SK-N-SH (cell line): ENCODE data around the gene SNTG2. TPM values are rescaled to one million over a fixed set of nuclear protein-coding genes. Genes with fewer than 3 reads are reported as not detected.

ENCODE experiments used
- CTCF ChIA-PET: fragments of 300-600, 350-600 bp; formaldehyde crosslinking; extraction: SDS; loops from one replicate; lab custom pipeline; 2021; lab: Yijun Ruan, JAX
- POLR2A ChIA-PET: fragments of 350-600 bp; sonication (Branson Sonifier 250); formaldehyde crosslinking; extraction: SDS; loops from one replicate; lab custom pipeline; 2020; ENCODE audit warnings: antibody characterized with exemption, inconsistent platforms; lab: Yijun Ruan, JAX
- DNase-seq: peaks from one replicate; pipeline ENCODE4 v3.0.0; 2012
- H2AFZ ChIP-seq: fragments of 200-600 bp; sonication (generic); 2 replicates; pipeline ENCODE4 v1.8.1; 2016; ENCODE audit warnings: antibody characterized with exemption, mild to moderate bottlenecking, low read depth
- H3F3A ChIP-seq: fragments of 200-600 bp; sonication (generic); replicated peaks from 2 replicates; pipeline ENCODE3; 2016; ENCODE audit warnings: antibody characterized with exemption, mild to moderate bottlenecking; ENCODE audit not compliant: insufficient read depth
- H3K27ac ChIP-seq, 2 experiments: fragments of 200-500 bp in 1 of 2; fragments of 200-600 bp in 1 of 2; sonication (Bioruptor generic) in 1 of 2; sonication (generic), shearing (Covaris generic) in 1 of 2; 2 replicates each; pipeline versions ENCODE4 v1.5.1 to v1.6.1; 2014 to 2016; ENCODE audit warnings: low read depth in 2 of 2, inconsistent platforms in 1 of 2, low read length in 1 of 2, mild to moderate bottlenecking in 1 of 2, mixed read lengths in 1 of 2
- H3K27me3 ChIP-seq: fragments of 200-600 bp; sonication (generic), shearing (Covaris generic); 2 replicates; pipeline ENCODE4 v1.6.1; 2016; ENCODE audit warnings: mixed run types; ENCODE audit not compliant: insufficient read depth
- H3K36me3 ChIP-seq, 2 experiments: fragments of 200-500 bp in 1 of 2; fragments of 200-600 bp in 1 of 2; sonication (Bioruptor generic) in 1 of 2; sonication (generic) in 1 of 2; replicated peaks in 1 of 2; 2 replicates each; pipeline versions ENCODE3 to v1.5.1; 2014 to 2016; ENCODE audit warnings: low read length in 1 of 2, mild to moderate bottlenecking in 1 of 2; ENCODE audit not compliant: insufficient read depth in 2 of 2, control insufficient read depth in 1 of 2
- H3K4me1 ChIP-seq, 2 experiments: fragments of 200-500 bp in 1 of 2; fragments of 200-600 bp in 1 of 2; sonication (Bioruptor generic) in 1 of 2; sonication (generic), shearing (Covaris generic) in 1 of 2; 2 replicates each; pipeline versions ENCODE4 v1.5.1 to v1.6.1; 2014 to 2016; ENCODE audit warnings: low read depth in 1 of 2, low read length in 1 of 2, mixed run types in 1 of 2; ENCODE audit not compliant: insufficient read depth in 2 of 2, control insufficient read depth in 1 of 2
- H3K4me2 ChIP-seq: fragments of 200-600 bp; sonication (generic), shearing (Covaris generic); 2 replicates; pipeline ENCODE4 v1.6.1; 2017; ENCODE audit warnings: mixed run types
- H3K4me3 ChIP-seq, 2 experiments: fragments of 200-500 bp in 1 of 2; fragments of 200-600 bp in 1 of 2; sonication (Bioruptor generic) in 1 of 2; sonication (generic), shearing (Covaris generic) in 1 of 2; 2 replicates each; pipeline versions ENCODE4 v1.5.1 to v1.8.1; 2014 to 2016; ENCODE audit warnings: low read depth in 2 of 2, inconsistent platforms in 1 of 2, low read length in 1 of 2, mild to moderate bottlenecking in 1 of 2, mixed read lengths in 1 of 2, moderate library complexity in 1 of 2
- H3K79me2 ChIP-seq: fragments of 200-600 bp; sonication (generic); 2 replicates; pipeline ENCODE4 v1.8.1; 2017; ENCODE audit warnings: mild to moderate bottlenecking; ENCODE audit not compliant: insufficient read depth
- H3K9ac ChIP-seq: fragments of 200-600 bp; sonication (generic); 2 replicates; pipeline ENCODE4 v1.6.1; 2017; ENCODE audit warnings: mixed run types
- H3K9me2 ChIP-seq: fragments of 200-600 bp; sonication (generic); 2 replicates; pipeline ENCODE4 v1.6.1; 2017; ENCODE audit warnings: mixed run types
- H3K9me3 ChIP-seq: fragments of 200-600 bp; sonication (generic); 2 replicates; pipeline ENCODE4 v1.6.1; 2017; ENCODE audit warnings: mixed run types, mild to moderate bottlenecking, moderate library complexity
- H4K20me1 ChIP-seq: fragments of 200-600 bp; sonication (generic); 2 replicates; pipeline ENCODE4 v1.6.1; 2017; ENCODE audit warnings: mild to moderate bottlenecking, mixed run types; ENCODE audit not compliant: insufficient read depth
- CHD2 ChIP-seq: fragments of 150-350 bp; IDR thresholded peaks from 2 replicates; pipeline ENCODE4 v1.6.1; 2018; ENCODE audit warnings: low read length; ENCODE audit not compliant: partially characterized antibody
- JUND ChIP-seq: IDR thresholded peaks from 2 replicates; pipeline ENCODE4 v1.4.0; 2012
- MXI1 ChIP-seq: IDR thresholded peaks from 2 replicates; pipeline ENCODE4 v1.6.1; 2012; ENCODE audit warnings: mild to moderate bottlenecking, low read depth, low read length, improper control_type of control experiment
- RAD21 ChIP-seq: IDR thresholded peaks from 2 replicates; pipeline ENCODE4 v1.6.1; 2012; ENCODE audit warnings: mild to moderate bottlenecking, low read length
- RCOR1 ChIP-seq: fragments of 150-350 bp; IDR thresholded peaks from 2 replicates; pipeline ENCODE4 v1.6.1; 2017; ENCODE audit warnings: antibody characterized with exemption, low read length
- RFX5 ChIP-seq: IDR thresholded peaks from 2 replicates; pipeline ENCODE4 v1.6.1; 2012; ENCODE audit warnings: mild to moderate bottlenecking, improper control_type of control experiment, low read length
- RXRA ChIP-seq: IDR thresholded peaks from 2 replicates; pipeline ENCODE4 v1.4.0; 2012; ENCODE audit warnings: low read depth, mild to moderate bottlenecking, borderline replicate concordance
- SIN3A ChIP-seq: IDR thresholded peaks from 2 replicates; pipeline ENCODE4 v1.6.1; 2012; ENCODE audit warnings: low read depth, mild to moderate bottlenecking, low read length, moderate library complexity, borderline replicate concordance
- TAF1 ChIP-seq: IDR thresholded peaks from 2 replicates; pipeline ENCODE4 v1.6.1; 2012; ENCODE audit warnings: low read depth, mild to moderate bottlenecking, low read length, moderate library complexity, borderline replicate concordance
- WGBS: methylation state at CpG from one replicate; pipeline ENCODE4 v1.1.6; 2017; ENCODE audit warnings: low lambda C conversion rate; 5-methylcytosine and 5-hydroxymethylcytosine counted together
- polyA plus RNA-seq, 3 experiments: library from polyadenylated mRNA; depleted of rRNA; stranded (reverse); fragments of >200 nt; gene quantifications; 2 replicates each; pipeline ENCODE4 v1.2.3, GENCODE V29; 2012
- TF ChIP-seq, protein P1 (sequence below): IDR thresholded peaks from 2 replicates; pipeline ENCODE4 v1.4.0; 2012; ENCODE audit warnings: low read depth
- TF ChIP-seq, protein P2 (sequence below): IDR thresholded peaks from 2 replicates; pipeline ENCODE4 v1.4.0; 2012; ENCODE audit warnings: low read depth, borderline replicate concordance

SNTG2 gene
- polyA plus RNA-seq, 1 of the 3 experiments (the other 2 are of a cell fraction) = not detected

DNA sequence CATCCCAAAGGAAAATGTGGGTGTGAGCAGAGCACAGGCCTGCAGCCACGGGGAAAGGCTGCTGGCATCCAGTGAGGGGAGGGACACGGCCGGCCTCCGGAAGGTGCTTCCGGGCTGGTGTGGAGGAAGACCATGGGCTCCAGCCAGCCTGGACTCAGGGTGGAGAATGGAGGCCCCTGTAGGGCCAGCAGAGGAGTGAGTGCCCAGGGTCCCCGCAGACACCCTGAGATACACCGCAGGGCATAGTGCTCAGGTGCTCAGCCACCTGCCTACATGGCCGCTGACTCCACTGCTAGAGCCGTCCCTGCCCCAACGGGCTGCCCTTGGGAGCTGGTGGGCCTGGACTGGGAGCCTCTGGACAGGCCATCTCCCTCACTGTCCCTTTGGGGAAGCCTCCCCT is 28.5 kb upstream of the SNTG2 start:
- Histone ChIP-seq H3K27me3 (no peaks in the 10 kb centered on the region), H3K4me1 (peaks cover 0 to 15% of the 10 kb centered on the region in 2 experiments; a peak in 2 of 4 replicates), H3K9me3 (no peaks in the 10 kb centered on the region), H2AFZ (no peak overlapping the region), H3K79me2 (no peaks in the 10 kb centered on the region), H3K9me2 (no peaks in the 10 kb centered on the region), H3K27ac (no peak overlapping the region), H4K20me1 (no peaks in the 10 kb centered on the region), H3K36me3 (no peaks in the 10 kb centered on the region), H3K9ac (no peak overlapping the region), H3K4me2 (no peak overlapping the region), H3K4me3 (no peak overlapping the region), H3F3A (no peaks in the 10 kb centered on the region)
- WGBS = 38% methylated on average over 6 of the region's 10 CpGs
- ChIA-PET CTCF (interaction anchor here (1.4 kb wide), 1 partner anchor 629 kb away, joined by 6 read pairs; no protein-coding TSS in a partner anchor), POLR2A (no interaction called here)
- TF ChIP-seq RFX5 = no peak
- TF ChIP-seq JUND = no peak
- TF ChIP-seq RXRA = no peak
- no peak for TF ChIP-seq SIN3A
- TF ChIP-seq RCOR1 = no peak
- TF ChIP-seq, protein P1, sequence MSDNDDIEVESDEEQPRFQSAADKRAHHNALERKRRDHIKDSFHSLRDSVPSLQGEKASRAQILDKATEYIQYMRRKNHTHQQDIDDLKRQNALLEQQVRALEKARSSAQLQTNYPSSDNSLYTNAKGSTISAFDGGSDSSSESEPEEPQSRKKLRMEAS = no peak
- no peak for TF ChIP-seq RAD21
- TF ChIP-seq TAF1 = no peak
- DNase-seq = no peak

DNA sequence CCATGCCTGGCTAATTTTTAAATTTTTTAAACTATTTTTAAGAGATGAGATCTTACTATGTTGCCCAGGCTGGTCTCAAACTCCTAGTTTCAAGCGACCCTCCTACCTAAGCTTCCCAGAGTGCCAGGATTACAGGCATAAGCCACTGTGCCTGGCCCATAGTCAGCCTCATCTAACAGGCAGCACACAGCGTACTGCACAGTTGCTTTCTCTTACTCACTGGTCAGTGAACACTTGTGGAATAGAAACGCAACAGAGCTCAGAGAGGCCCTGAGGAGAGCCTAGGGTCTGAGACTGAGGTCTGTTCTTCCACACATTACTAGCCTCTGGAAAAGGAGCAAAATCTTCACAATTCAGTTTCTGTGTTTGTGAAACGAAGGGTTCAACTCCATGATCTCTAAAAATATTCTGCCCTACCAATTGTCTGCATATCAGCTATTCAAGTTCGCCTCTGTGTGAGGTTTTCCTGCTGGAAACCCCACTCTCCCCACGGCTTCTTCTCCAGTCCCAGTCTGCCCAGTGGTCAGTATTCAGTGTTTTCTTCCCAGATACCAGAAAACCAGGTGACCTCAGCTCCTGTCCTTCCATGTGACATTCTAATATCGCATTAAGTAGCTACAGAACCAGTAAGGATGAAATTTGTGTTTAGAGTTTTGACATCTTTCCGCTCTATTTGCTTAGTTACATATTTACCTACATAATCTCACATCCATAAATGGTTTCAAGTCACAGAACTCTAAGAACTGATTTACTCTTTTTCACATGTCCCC is 26.6 kb upstream of the SNTG2 start:
- 21% methylated on average over 8 of the region's 8 CpGs for WGBS
- Histone ChIP-seq H3K27me3 (no peaks in the 10 kb centered on the region), H3K36me3 (no peaks in the 10 kb centered on the region), H3K9me2 (no peaks in the 10 kb centered on the region), H3K4me2 (no peak overlapping the region), H3K79me2 (no peaks in the 10 kb centered on the region), H3K27ac (no peak overlapping the region), H3K4me1 (peaks cover 0 to 15% of the 10 kb centered on the region in 2 experiments; a peak in 2 of 4 replicates), H3K9me3 (no peaks in the 10 kb centered on the region), H3F3A (no peaks in the 10 kb centered on the region), H3K4me3 (no peak overlapping the region), H2AFZ (no peak overlapping the region), H4K20me1 (no peaks in the 10 kb centered on the region), H3K9ac (no peak overlapping the region)
- POLR2A ChIA-PET = no interaction called here
- CTCF ChIA-PET = interaction anchor here (1.1 kb wide), 1 partner anchor 13 kb away, joined by 3 read pairs; no protein-coding TSS in a partner anchor
- TF ChIP-seq, protein P2, sequence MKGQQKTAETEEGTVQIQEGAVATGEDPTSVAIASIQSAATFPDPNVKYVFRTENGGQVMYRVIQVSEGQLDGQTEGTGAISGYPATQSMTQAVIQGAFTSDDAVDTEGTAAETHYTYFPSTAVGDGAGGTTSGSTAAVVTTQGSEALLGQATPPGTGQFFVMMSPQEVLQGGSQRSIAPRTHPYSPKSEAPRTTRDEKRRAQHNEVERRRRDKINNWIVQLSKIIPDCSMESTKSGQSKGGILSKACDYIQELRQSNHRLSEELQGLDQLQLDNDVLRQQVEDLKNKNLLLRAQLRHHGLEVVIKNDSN = no peak
- no peak for TF ChIP-seq RAD21
- no peak for TF ChIP-seq MXI1
- TF ChIP-seq CHD2 = no peak
- DNase-seq = no peak
